WI38 (cell line): ENCODE measurements around the gene SLBP.
A peak's percentile ranks its signal among the peaks of the same experiment; 100 is the strongest.

ENCODE experiments used
- H3K4me3 ChIP-seq: 2 replicates; pipeline ENCODE4 v1.5.1; 2011; ENCODE audit warnings: low read depth, mild to moderate bottlenecking, control low read depth, low read length
- CTCF ChIP-seq: IDR thresholded peaks from 2 replicates; pipeline ENCODE4 v1.5.1; 2012; ENCODE audit warnings: low read depth, mild to moderate bottlenecking, control low read depth, low read length

SLBP gene

GRCh38 chr4:1690698-1691097, 21.4 kb downstream of the SLBP start:
- no peak overlapping the region for H3K4me3 ChIP-seq
- no peak for TF ChIP-seq CTCF

- H3K4me3 ChIP-seq = no peak overlapping the region
- no peak for TF ChIP-seq CTCF
Measured at GRCh38 chr4:1686440-1687036, 25.6 kb downstream of the SLBP start.

GRCh38 chr4:1685235-1686150, 26.6 kb downstream of the SLBP start:
- TF ChIP-seq CTCF = no peak
- H3K4me3 ChIP-seq = no peak overlapping the region

GRCh38 chr4:1684506-1685234, 27.4 kb downstream of the SLBP start:
- TF ChIP-seq CTCF = no peak
- H3K4me3 ChIP-seq = no peak overlapping the region

GRCh38 chr4:1683736-1684505, 28.2 kb downstream of the SLBP start, which contains the start of gene FAM53A:
Gene FAM53A (minus strand): TSS chr4:1684313. CDS start chr4:1668741, 15,572 bp downstream.
- H3K4me3 ChIP-seq = peak within 1 kb of the TSS; percentile 61
- no peak for TF ChIP-seq CTCF

GRCh38 chr4:1683261-1683735, 28.8 kb downstream of the SLBP start:
- no peak for TF ChIP-seq CTCF

More at GRCh38 chr4:1683261-1683735, 28.8 kb downstream of the SLBP start:
- H3K4me3 ChIP-seq = peak overlapping the region; percentile 61
